ENCODE data around the gene KCNQ1. TPM values are rescaled to one million over a fixed set of nuclear protein-coding genes. Genes with fewer than 3 reads are reported as not detected.

KCNQ1 gene
- total and polyA plus RNA-seq, 9 of the 15 experiments (the other 6 are each of a cell fraction or from before 2014, with no cell fraction given): 0.44 TPM; not detected in 8

DNA sequence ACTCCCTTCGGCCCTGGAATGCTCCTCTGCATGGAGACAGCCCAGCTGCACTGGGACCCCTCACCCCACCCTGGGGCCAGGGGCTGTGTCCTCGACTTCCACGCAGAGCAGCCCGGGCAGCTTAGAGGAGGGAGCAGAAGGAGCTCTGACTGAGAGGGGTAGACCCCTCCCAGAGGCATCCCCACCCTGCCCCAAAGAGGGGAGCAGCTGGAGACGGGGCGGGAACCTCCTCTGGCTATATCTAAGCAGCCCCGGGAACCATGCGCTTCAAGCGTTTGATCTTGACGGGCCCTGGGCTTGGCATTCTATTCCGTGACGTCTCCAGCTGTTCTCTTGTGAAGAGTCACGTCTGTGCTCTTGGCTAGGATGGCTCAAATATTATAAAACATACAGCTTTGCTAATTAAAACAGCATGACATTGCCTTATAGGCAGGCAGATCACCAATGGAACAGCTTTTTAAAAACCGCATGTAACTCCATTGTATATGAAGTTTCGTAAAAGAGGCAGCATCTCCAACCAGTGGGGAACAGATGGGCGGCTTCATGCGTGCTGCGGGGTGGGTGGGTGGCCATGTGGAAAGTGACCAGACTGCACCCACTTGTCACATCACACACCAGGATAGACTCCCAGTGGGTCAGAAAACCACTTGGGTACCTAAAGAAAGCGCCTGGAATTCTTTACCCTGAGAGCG lies 7.7 kb downstream of the KCNQ1 start (continued):
- TF ChIP-seq, protein P1, sequence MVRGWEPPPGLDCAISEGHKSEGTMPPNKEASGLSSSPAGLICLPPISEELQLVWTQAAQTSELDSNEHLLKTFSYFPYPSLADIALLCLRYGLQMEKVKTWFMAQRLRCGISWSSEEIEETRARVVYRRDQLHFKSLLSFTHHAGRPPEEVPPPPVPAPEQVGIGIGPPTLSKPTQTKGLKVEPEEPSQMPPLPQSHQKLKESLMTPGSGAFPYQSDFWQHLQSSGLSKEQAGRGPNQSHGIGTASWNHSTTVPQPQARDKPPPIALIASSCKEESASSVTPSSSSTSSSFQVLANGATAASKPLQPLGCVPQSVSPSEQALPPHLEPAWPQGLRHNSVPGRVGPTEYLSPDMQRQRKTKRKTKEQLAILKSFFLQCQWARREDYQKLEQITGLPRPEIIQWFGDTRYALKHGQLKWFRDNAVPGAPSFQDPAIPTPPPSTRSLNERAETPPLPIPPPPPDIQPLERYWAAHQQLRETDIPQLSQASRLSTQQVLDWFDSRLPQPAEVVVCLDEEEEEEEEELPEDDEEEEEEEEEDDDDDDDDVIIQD (CRISPR knock-in tag; IDR thresholded peaks at IDR 0.05): no peak

- in situ Hi-C loops (cut with MboI): no loop called here
- H4K20me1 ChIP-seq (replicated peaks; ENCODE audit: control insufficient read depth, insufficient read depth, low read length): peaks cover 3% of the 10 kb centered on the region; the same call in 1 of the 2 replicates
Measured at GRCh38 chr11:2453436-2453835, 8.6 kb downstream of the KCNQ1 start.

More at GRCh38 chr11:2453436-2453835, 8.6 kb downstream of the KCNQ1 start:
- Histone ChIP-seq H3K27me3 (ENCODE audit: control insufficient read depth in 2 of 2, insufficient read depth in 2 of 2, low read length in 2 of 2) (peaks cover 8 to 51% of the 10 kb centered on the region in 2 experiments; a peak in 4 of 5 replicates), H2AFZ (ENCODE audit: low read depth, low read length) (no peak overlapping the region), H3K4me2 (ENCODE audit: insufficient read depth, low read length) (no peak overlapping the region), H3K27ac (ENCODE audit: extremely low read depth, low read depth, low read length) (no peak overlapping the region), H3K9me1 (ENCODE audit: control insufficient read depth, insufficient read depth, low read length) (no peaks in the 10 kb centered on the region), H3K9me3 (replicated peaks; ENCODE audit: control insufficient read depth, insufficient read depth, low read depth, low read length) (no peaks in the 10 kb centered on the region), H3K36me3 (ENCODE audit: control insufficient read depth, insufficient read depth, low read length) (no peaks in the 10 kb centered on the region), H3K4me3 (no peak overlapping the region), H3K9ac (ENCODE audit: insufficient read depth in 1 of 2, low read depth in 2 of 2, low read length in 2 of 2) (no peak overlapping the region), H3K79me2 (ENCODE audit: control insufficient read depth, insufficient read depth, low read length) (no peaks in the 10 kb centered on the region), H3K4me1 (replicated peaks in 1 of 2; ENCODE audit: control insufficient read depth in 2 of 2, insufficient read depth in 2 of 2, low read length in 2 of 2) (peaks cover 0 to 7% of the 10 kb centered on the region in 2 experiments; a peak in 1 of 5 replicates)
- 8% methylated on average over 5 of the region's 5 CpGs for WGBS (ENCODE audit: insufficient coverage, low coverage, missing lambda C conversion rate)
- no peak for DNase-seq (ENCODE audit: extremely low read depth in 1 of 4, low spot score in 3 of 4)
- POLR2A ChIA-PET: no interaction called here
- BruUV-seq (replicated peaks): no TSS peak
- ATAC-seq: no peak
- CTCF ChIA-PET (ENCODE audit: low intra/inter-chr PET ratio): no interaction called here
- FAIRE-seq: no peak
- intact Hi-C loops (cut with micrococcal nuclease): no loop called here
- no peak for TF ChIP-seq BDP1 (IDR thresholded peaks at IDR 0.05; ENCODE audit: insufficient read depth, insufficient read length)
- TF ChIP-seq MCM3 (IDR thresholded peaks at IDR 0.05): no peak
- no peak for TF ChIP-seq RBM17 (IDR thresholded peaks at IDR 0.05; ENCODE audit: borderline replicate concordance, low read depth, low read length)
- no peak for TF ChIP-seq SRF (CRISPR knock-in tag; IDR thresholded peaks at IDR 0.05)
- TF ChIP-seq ZNF197 (CRISPR knock-in tag; IDR thresholded peaks at IDR 0.05; ENCODE audit: low read depth): no peak
- TF ChIP-seq YY1 (IDR thresholded peaks at IDR 0.05; ENCODE audit: borderline replicate concordance in 1 of 3, control insufficient read depth in 1 of 3, extremely low read depth in 1 of 3, insufficient read depth in 3 of 3, insufficient read length in 1 of 3, insufficient replicate concordance in 2 of 3, low read depth in 1 of 3, low read length in 2 of 3): no peak
